LHCN-M2 (cell line): ENCODE measurements around the gene BRIP1. TPM values are rescaled to one million over a fixed set of nuclear protein-coding genes. Genes with fewer than 3 reads are reported as not detected.
"Not testable (repeated sequence)": the region's sequence is repeated elsewhere in the genome, so short reads cannot be mapped to it uniquely, and the experiment has no call there.

ENCODE experiments used
- DNase-seq: peaks from one replicate; pipeline ENCODE4 v3.0.0-alpha.2; 2012; ENCODE audit warnings: low read depth
- total RNA-seq: library from RNA; depleted of rRNA; stranded (reverse); fragments of >200 nt; gene quantifications from 2 replicates; pipeline ENCODE4 v1.2.3, GENCODE V29; 2014

The BRIP1 gene
- total RNA-seq, 1 experiment from 2014 or later = 17.0 TPM

DNA sequence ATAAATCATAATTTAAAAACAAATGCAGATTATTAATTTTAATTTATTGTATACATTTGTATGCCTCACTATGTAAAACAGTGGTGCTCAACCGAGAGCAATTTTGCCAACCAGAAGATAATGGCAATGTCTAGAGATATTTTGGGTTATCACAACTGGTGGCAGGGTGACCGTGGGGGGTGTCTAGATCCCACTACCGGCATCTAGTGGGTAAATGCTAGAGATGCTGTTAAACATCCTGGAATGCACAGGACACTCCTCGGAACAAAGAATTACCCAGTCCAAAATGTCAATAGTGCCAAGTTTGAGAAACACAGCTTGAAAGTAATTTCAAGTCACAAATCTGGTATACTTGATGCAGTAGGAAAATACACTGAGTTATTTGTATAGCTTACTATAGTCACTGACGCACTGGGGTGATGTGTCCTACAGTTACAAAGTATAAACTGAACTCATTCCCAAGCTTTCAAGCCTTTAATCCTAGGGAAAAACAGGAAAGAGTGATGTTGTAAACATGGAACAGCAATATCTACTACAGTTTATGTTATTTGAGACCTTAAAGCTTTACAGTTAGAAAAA, 133.5 kb downstream of the BRIP1 start:
- no peak for DNase-seq

DNA sequence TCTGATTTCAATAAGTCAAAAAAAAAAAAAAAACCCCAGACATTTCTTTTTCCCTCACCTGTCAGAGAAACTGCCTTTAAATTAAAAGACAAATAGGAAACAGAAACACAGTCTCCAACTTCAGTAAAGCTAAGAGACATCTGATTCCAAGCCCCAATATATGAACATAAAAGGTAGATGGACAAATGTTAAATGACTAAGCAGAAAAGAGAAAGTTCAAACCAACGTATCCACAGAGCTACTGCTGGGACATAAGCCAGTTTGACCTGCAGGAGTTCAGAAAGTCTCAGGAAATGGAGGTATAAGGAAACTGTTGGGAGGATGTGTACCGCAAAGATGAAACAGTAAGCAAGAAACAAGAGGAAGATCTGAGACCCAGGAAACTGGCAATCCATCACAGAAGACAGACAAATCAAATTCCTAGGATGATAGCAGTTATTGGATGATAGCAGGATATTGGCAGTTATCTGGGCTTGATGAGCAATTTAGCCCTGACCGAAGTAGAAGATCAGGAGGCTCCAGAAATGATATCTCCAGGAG, 135.0 kb downstream of the BRIP1 start:
- no peak for DNase-seq

DNA sequence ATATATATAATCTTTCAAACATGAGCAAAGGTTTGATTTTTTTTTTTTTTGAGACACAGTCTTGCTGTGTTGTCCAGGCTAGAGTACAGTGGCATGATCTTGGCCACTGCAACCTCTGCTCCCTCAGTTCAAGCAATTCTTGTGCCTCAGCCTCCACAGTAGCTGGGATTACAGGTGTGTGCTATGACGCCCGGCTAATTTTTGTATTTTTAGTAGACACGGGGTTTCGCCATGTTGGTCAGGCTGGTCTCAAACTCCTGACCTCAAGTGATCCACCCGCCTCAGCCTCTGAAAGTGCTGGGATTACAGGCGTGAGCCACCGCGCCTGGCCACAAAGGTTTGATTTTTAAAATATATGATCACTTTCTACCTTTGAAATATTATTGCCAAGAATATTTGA, 135.5 kb downstream of the BRIP1 start:
- DNase-seq = not testable (repeated sequence)

DNA sequence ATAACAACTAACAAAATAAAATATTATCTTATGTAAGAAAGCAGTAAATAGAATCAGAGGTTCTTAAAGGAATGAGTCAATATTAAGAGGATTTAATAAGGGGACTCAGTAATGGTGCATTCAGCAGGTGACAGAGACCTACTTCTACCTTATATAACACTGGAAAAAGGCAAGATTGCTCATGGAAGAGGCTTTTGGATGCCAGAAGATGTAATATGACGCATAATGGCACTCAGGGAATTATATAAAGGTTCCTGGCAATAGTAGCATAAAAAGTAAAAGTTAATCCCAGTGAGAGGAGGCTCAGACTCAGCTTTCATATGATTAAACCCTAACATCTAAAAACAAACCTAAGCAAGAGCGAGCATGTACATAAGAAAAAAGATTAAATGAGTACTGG, 136.4 kb downstream of the BRIP1 start:
- DNase-seq = no peak

DNA sequence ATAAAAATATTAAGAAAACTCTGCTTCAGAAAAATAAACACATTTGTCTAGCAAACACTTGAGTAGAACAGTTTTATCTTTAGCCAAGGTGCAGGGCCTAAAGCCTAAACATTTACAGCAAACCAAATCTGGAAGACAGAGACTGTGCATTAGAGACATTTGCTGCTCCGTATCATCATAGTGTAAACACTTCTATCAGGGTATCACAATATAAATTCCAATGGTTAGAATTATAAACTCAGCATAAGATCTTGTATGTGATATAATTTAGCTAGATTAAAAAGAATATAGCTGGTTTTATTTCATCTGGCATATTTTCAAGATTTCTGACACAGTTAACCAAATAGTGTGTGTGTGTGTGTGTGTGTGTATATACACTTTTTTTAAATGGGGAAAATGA, 138.6 kb downstream of the BRIP1 start:
- DNase-seq = no peak

DNA sequence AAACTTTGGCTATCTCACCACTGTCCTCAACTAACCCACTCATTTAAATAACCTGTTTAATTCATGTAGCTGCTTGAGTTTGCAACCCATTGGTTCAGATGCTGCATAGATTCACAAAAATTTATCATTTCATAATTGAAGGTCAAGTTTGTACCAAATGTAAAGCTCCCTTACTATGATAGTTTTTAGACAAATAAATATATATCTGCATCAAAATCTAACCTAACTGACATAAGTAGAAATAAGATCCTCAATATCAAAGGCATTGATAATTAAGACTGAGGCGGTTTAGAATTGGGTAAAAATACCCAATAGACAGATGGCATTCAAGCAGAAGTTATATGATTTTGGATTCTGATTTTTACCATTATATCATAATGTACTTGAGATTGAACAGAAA, 139.4 kb downstream of the BRIP1 start:
- no peak for DNase-seq

DNA sequence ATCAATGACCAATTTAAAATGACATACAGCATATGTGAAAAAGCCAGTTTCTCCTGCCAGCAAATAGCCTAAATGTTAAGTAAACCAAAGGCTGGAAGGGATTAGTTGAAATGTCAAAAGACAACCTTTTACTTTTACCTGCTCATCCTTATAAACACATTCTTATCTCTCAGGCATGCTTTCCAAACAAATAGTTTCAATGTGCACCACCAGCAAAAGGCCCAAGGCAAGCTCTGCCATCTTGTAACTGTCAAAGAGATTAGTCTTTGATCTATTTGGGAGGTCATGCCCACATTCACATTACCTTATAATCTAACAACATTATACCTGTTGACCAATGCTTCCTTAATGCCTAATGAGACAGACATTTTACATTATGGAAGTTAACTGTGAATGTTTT, 140.1 kb downstream of the BRIP1 start:
- no peak for DNase-seq

DNA sequence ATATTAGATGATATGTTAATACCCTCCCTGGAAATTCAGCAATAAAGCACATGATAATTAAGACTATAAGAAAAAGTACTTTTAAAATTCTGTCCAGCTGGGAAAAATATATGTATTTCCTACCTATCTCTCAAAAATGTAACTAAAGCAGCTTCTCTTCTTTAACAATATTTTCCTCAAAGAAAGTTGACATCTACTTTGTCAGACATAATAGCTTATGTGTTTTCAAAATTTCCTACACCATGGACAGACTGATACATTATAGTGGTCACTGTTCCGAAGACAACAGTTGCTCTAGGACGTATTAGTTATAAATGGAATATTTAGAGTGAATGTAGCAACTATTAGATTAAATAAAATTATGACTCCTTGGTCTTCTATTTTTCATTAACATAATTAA, 140.9 kb downstream of the BRIP1 start:
- DNase-seq = no peak

DNA sequence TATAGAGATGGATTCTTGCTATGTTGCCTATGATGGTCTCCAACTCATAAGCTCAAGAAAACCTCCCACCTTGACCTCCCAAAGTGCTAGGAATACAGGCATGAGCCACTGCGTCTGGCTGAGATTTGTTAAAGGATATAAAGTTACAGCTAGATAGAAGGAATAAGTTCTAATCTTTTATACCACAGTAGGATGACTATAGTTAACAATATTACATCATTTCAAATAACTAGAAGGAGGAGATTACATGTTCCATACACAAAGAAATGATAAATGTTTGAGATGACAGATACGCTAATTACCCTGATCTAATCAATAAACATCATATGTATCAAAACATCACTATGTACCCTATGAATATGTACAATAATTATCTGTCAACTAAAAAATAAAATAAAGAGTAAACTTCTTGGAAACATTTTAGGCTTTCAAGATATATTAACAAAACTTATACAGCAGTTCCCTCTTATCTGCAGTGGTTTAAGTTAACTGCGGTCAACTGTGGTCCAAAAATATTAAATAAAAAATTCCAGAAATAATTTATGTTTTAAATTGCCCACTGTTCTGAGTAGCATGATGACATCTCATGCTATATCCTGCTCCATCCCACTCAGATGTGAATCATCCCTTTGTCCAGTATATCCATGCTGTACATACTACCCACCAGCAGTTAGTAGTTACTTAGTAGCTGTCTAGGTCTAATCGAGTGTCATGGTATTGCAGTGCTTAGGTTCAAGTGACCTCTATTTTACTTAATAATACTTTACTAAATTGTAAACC, 143.1 kb downstream of the BRIP1 start:
- DNase-seq = no peak

DNA sequence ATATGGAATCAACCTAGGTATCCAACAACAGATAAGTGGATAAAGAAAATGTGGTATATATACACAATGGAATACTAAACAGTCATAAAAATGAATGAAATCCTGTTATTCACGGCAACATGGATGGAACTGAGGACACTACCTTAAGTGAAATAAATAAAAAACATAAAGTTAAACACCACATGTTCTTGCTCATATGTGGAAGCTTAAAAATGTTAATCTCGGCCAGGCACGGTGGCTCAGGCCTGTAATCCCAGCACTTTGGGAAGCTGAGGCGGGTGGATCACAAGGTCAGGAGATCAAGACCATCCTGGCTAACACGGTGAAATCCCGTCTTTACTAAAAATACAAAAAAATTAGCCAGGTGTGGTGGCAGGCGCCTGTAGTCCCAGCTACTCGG, 144.1 kb downstream of the BRIP1 start:
- not testable (repeated sequence) for DNase-seq

DNA sequence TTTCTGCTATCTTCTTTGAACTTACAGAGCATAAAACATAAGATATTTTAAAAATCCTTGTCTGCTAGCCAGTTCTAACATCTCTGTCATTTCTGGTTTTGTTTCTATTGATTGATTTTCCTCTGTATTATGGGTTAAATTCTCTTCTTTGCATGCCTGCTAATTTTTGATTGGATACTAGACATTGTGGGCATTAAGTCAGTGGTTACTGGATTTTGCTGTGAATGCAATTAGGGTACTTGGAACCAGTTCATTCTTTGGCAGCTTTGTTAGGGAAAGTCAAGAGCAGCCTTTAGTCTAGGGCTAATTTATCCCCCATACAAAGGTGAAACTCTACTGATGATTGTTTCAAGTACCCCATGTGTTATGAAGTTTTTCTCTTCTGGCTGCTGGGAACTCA, 145.3 kb downstream of the BRIP1 start:
- DNase-seq = no peak

DNA sequence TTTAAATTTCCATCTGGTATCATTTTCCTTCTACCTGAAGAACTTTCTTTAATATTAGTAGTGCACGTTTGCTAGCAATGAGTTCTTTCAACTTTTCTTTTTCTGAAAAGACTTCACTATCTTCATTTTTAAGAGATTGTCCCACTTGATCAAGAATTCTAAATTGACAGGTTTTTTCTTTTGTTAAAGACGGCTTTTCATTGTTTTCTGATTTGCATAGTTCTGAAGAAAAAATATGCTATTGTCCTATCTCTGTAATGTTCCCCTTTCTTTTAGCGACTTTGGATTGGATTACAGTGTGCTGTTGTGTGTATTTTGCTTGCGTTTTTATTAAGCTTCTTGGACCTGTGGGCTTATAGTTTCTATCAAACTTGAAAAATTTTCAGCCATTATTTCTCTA, 146.0 kb downstream of the BRIP1 start:
- DNase-seq = no peak

DNA sequence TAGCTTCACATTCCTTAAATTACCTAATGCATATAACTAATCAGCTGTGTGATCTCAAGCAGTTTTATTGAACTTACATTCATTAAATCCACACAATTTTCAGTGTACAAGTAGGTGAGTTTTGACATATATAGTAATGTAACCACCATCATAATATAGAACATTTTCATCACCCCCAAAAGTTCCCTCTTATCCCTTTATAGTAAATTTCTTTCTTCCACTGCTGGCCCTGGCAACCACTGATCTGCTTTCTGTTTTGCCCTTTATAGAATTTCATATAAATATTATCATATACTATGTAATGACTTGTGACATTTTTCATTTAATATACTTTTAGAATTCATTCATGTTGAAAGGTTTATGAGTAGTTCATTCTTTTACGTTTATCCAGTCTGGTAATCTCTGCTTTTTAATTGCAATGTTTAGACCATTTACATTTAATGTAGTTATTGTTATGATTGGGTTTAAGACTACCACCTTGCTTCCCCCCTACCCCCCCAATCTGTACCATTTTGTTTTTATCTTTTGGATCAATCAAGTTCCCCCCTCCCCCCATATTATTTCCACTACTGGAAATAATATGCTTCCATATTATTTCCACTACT, 147.0 kb downstream of the BRIP1 start:
- no peak for DNase-seq

DNA sequence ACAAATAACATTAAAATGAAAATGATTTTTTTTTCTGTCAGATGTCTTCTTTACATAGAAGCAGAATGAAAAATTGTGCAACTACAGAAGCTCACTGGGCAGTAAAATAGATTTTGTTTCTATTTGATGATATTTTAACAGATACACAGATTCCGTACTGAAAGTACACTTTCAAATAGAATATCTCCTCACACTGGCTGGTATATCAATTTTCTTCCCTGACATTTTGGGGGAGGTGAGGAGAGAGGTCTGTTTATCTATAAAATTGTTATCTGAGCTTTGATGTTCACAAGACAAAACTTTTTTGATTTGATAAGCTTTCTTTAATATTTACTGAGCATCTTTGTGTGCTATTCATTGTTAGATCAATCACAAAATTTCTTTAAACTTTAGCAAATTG, 148.0 kb downstream of the BRIP1 start:
- DNase-seq = no peak

DNA sequence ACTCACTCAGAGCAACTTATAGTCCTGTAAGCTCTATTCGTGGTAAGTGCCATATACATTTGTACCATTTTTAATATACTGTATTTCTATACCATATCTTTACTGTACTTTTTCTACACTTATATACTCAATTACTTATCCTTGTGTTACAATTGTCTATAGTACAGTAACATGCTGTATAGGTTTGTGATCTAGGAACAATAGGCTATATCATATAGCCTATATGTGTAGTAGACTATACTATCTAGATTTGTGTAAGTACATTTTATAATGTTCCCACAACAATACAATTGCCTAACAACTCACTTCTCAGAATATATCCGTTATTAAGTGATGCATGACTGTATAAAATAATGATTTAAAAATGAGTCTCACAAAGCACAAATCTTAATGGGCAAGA, 149.0 kb downstream of the BRIP1 start:
- no peak for DNase-seq

DNA sequence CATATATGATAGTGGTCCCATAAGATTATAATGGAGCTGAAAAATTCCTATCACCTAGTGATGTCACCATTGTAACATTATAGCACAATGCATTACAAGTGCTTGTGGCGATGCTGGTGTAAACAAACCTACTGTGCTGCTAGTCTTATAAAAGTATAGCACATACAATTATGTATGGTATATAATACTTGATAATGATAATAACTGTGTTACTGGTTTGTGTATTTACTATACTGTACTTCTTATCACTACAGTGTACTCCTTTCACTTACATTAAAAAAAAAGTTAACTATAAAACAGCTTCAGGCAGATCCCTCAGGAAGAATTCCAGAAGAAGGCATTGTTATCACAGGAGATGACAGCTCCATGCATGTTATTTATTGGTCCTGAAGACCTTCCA, 150.3 kb downstream of the BRIP1 start:
- no peak for DNase-seq

DNA sequence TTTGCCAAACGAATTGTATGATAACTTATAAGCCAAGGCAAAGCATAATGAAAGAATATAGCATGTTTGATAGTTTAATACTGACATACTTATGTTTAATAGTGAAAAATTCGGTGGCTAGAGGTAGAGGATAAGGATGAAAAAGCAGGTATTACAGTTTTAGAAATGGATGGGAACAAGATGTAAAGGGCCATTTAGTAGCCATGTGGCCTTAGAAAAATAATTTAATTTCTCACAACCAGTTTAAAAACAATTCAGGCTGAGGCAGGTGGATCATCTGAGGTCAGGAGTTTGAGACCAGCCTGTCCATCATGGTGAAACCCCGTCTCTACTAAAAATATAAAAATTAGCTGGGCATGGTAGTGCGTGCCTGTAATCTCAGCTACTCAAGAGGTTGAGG, 152.8 kb downstream of the BRIP1 start:
- no peak for DNase-seq

DNA sequence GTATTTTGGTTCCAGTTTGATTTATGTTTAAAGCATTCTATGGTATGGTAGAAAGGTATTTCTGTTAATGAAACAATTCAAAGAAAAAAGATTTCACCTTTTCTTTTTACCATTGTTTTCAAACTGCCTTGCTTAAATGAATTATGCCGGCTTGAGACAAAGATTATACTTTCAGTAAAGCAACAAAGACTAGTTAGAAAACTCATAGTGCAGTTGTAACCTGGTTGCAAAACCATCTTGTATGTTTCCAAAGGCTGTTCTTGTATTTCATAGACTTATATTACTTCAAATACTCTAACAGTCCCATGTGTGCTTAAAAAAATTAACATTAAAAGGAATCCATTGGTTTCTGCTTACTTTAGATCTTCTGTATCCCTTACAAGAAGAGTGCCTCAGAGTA, 153.8 kb downstream of the BRIP1 start:
- DNase-seq = no peak

DNA sequence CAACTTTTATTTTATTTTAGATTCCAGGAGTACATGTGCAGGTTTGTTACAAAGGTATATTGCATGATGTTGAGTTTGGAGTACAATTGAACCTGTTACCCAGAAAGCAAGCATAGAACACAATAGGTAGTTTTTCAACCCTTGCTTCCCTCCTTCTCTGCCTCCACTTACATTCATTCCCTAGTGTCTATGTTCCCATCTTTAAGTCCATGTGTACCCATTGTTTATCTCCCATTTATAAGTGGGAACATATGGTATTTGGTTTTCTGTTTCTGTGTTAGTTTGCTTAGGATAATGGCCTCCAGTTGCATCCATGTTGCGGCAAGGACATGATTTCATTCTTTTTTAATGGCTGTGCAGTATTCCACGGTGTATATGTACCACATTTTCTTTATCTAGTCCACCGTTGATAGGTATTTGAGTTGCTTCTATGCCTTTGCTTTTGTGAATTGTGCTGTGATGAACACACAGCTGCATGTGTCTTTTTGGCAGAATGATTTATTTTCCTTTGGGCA, 158.3 kb downstream of the BRIP1 start:
- no peak for DNase-seq

DNA sequence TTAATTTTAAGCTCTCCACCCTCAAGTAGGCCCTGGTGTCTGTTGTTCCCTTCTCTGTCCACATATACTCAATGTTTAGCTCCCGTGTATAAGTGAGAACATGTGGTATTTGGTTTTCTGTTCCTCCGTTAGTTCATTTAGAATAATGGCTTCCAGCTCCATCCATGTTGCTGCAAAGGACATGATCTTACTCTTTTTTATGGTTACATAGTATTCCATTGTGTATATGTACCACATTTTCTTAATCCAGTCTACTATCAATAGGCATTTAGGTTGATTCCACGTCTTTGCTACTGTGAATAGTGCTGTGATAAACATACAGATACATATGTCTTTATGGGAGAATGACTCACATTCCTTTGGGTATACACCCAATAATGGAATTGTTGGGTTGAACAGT, 160.9 kb downstream of the BRIP1 start:
- no peak for DNase-seq

DNA sequence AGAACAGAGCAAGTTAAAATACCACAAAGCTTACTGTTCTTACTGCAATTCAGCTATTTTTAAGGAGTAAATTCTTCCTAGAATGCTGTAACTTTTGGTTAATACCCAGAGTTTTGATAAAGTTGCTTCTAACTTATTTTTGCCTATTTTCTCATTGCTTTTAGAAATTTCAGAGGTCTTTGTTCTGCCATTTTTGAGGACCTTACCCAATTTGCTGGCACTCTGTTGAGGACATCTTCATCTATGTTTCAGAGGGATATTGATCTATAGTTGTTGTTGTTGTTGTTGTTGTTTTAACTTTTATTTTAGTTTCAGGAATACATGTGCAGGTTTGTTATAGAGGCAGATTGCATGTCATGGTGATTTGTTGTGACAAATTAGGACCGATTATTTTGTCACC, 161.3 kb downstream of the BRIP1 start:
- no peak for DNase-seq

DNA sequence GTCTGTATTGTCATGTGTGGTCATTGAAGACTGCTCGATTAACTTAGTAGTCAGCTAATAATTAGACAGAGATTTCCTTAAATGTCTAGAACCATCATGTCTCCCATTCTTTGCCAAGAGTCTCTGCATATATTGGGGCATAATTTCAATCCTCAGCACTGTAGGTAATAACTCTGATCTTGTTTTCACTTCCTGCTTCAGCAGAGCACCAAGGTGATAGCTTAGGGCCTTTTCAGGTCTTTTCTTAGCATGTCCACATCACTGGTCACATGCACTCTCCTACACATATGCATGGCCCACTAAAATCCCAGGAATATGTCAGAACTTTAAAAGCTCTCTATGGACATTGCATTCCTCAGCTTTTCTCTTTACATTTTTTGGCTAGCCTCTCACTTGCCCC, 162.0 kb downstream of the BRIP1 start:
- DNase-seq = no peak

DNA sequence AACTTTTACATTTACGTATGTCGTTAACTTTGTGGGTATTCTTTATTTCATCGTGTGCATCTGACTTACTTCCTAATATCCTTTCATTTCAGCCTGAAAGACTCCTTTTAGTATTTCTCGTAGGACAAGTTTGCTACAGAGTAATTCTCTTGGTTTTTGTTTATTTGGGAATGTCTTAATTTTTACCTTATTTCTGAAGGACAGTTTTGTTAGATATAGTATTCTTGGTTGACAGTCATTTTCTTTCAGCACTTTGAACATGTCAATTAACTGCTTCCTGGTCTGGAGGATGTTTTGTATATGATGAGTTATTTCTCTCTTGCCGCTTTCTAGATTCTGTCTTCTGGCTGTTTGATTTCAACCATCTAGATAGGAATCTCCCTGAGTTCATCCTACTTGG, 163.1 kb downstream of the BRIP1 start:
- DNase-seq = no peak
